NCI-H1436 treated with DMSO at 0.1 percent for 48 hours (cell line): Measurements from ENCODE around the gene TTC33.
"Not testable (repeated sequence)": the region's sequence is repeated elsewhere in the genome, so short reads cannot be mapped to it uniquely, and the experiment has no call there.

ENCODE experiments used
- DNase-seq: peaks from one replicate; lab custom pipeline; 2025; lab: John Stamatoyannopoulos, UW

The TTC33 gene

DNA sequence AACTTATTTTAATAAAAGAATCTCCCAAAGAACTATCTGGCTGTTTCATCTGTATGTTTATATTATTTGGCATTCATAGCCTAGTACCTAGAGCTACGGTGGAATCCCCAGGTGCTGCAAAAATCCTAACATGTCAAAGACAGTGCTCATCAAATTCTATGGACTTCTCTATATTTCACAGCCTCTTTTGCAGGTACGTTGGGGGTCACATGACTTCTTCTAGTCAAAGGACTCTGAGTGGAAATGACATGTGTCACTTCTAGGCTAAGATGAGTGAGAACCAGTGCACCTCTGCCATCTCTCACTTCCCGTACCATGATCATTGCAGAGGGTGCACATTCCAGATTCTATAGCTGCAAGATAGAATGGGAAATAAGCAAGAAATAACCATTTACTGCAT lies 148.6 kb downstream of the TTC33 start:
- DNase-seq = no peak

DNA sequence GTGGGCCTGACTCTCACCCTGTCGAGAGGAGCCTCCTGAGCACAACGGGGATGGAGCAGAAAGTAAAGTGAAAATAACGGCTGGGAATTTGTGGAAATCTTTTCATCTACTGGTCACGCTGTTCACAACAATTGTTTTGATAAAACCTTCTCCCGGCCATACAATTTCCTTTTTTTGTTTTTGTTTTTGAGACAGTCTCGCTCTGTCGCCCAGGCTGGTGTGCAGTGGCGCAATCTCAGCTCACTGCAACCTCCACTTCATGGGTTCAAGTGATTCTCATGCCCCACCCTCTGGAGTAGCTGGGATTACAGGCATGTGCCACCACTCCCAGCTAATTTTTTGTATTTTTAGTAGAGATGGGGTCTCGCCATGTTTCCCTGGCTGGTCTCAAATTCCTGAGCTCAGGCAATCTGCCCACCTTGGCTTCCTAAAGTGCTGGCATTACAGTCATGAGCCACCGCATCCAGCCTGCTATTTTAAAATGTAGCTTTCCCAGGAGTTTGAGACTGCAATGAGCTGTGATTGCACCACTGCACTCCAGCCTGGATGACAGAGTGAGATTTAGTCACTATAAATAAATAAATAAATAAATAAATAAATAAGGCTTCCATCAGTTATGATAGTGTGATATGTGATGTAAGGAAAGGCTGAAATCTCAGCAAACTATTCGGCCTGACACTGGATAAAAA lies 149.5 kb downstream of the TTC33 start:
- DNase-seq = no peak

DNA sequence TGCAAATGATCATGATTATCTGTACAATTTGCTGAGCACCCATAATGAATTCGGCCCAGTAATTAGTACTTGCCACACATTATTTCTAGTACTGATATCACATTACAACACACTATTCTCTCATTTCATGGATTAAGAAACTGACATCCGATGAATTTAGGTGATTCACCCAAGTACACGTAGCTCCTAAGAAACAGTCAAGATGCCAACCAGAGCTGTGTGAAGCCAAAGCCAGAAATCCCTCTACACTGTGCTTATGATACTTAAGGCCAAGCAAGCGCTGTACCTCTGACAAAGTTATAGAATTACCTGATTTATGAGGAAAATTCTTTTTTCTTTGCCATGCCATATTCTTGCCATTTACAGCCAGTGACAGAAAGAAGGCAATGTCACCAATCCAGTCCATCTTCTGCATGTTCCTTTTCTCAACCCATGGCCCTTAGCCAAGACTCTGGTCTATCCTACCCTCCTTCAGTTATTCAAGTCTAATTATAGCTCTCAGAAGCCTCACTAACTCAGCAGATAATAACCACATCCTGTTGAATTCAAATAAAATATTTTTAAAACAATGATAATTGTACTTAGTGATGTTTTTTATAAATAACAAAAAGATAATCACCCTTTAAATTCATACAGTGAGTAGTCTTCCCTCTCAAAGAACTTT lies 150.3 kb downstream of the TTC33 start:
- DNase-seq = no peak

DNA sequence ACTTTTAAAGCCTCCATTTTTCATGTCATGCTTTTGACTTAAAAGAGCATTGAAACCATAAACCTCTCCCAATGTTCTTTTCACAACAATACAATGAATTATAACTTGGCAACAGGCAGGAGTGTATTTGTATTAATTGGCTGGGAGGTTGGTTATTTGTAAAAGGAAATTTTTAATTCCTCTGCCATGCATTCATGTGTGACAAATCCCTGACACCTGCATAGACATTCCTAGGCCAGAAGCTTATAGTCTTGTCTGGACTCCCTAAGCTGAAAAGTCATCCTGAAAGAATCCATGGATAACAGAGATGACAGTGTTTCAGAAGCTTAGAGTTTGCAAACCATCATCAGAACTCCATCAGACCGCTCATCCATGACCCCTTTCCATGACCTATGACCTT lies 152.4 kb downstream of the TTC33 start:
- no peak for DNase-seq

DNA sequence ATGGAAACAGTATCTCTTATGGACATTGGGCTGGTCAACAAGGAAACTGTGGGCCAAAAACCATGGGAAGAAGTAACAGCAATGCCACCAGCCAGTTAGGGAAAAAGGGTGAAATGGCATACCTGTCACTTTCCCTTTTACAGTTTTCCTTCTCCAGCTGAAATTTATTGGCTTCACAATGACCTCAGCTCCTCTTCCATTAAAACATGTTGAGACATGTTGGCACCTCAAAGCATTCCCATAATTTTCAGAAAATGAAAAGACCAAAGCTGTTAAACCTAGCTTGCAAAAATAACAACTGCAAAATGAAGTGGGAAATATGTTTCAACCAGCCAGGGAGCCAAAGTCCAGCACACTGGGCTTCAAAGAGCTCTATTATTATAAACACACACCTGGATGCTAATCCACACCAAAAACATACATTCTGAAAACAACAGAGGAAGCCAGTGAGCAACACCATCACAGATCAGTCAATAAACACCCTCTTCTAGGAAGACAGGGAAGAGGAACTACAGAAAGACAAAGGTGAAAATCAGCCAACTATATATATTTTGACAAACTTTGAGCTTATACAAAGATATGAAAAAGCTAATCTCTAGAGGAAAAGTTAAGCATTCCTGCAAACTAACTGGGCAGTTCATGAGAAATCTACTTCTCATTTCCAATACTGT lies 154.4 kb downstream of the TTC33 start:
- DNase-seq = no peak

DNA sequence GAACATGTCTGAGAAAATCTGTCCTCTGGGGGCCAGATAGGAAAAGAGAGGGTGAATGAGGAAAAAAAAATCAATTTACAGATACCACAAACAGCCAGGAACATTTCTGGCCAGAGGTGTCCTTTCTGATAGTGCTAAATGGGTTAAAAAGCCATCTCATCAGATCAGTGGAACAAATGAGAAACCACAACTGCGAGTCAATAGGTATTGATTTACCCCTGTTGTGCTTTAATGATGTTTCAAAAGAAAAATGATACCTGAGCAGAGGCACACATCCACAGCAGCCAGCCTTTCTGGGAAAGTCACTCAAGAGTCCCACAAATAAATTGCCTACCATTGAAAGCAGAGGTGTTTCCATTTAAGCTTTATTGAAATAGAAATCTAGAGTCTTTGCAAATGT lies 155.4 kb downstream of the TTC33 start:
- no peak for DNase-seq

DNA sequence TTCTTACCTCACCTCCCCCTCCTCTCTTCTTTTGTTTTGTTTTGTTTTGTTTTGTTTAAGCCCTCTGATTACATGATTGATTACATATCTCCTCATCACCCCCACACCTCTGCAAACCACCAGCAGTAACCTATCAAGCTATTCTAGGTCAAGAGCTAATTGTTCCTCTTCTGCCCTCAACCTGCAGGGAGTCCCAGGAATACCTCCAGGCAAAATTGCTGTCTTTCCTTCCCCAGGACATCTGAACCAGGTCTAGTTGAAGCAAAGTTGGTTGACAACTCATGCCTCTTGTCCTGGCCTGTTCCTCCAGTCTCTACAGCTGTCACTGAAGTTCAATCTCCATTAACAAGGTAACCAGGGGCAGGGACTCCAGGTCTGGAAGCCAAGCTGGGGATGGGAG lies 156.1 kb downstream of the TTC33 start:
- no peak for DNase-seq

DNA sequence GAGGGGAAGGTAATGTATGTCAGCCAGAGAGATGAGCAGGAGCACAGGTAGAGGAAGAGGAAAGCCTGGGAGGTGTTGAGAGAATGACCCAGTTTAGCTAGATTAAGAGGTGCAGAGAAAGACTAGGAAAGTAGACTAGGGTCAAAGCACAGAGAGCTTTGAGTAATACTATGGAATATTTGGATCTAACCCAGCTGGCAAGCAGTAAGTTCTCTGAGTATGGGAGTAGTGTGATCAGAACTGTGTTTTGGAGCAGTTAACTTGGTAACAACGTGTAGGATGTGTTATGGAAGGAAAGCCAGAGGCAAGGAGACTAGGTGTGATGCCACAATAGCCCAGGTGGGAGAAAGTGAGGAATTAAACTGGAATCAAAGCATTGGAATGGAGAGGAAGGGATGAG lies 160.9 kb downstream of the TTC33 start:
- no peak for DNase-seq

DNA sequence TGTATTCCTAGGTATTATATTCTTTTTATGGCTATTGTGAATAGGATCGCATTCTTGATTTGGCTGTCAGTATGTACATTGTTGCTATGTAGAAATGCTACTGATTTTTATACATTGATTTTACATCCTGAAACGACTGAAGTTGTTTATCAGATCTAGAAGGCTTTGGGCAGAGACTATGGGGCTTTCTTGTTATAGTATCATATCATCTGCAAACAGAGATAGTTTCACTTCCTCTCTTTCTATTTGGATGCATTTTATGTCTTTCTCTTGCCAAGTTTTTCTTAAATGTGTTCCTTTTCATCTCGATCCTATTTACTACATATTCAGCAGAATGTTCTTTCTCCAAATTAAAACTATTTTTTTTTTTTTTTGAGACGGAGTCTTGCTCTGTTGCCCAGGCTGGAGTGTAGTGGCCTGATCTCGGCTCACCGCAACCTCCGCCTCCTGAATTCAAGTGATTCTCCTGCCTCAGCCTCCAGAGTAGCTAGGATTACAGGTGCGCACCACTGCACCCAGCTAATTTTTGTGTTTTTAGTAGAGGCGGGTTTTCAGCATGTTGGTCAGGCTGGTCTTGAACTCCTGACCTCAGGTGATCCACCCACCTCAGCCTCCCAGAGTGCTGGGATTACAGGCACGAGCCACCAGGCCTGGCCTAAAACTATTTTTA lies 163.9 kb downstream of the TTC33 start:
- DNase-seq = not testable (repeated sequence)

DNA sequence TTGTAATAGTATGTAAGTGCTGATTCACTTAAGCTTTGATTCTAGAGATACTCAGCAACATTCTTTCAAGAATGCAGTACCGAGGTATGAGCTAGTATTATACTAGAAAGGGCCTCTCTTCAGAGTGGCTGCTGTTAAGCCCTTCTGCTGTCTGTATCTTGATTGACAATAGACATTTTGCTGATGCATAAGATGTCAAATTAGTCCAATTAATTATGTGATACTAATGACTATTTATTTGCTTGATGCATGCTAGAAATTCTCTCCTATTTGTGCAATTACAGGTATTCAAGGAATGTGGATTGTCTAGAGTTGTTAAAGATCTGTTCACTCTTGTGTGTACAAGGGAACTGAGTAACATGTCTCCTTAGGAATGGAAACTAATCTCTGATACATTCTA lies 168.4 kb downstream of the TTC33 start:
- DNase-seq = no peak

DNA sequence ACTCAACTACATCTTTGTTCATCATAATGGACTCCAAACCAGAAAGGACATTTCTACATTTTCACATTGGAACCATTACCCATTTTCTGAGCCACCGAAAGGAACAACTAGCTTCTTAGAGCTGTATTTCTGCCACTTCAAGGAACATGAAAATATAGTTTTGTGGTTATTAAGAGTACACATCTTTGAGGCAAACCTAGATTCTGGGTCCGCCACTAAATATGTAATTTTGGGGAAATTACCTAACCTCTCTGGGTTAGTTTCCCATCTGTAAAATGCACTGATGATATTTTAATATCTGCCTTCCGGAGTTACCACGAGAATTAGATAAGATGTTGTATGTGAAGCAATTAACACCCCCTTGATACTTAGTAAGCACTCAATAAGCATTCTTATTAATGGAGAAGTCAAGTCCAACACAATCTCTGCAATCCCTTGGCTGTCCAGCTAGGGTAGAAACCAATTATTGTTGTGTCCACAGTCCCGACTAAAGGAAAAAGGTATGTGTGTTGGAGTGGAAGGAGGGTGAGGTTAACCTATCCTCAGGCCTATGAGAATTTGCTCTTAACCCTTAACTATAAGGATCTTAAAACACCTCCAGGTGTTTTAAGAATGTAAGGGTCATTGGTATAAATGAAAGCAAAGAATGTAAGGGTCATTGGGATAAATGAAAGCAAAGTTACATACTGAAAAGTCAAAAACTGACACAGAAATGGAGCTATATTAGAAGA lies 170.1 kb downstream of the TTC33 start:
- no peak for DNase-seq

DNA sequence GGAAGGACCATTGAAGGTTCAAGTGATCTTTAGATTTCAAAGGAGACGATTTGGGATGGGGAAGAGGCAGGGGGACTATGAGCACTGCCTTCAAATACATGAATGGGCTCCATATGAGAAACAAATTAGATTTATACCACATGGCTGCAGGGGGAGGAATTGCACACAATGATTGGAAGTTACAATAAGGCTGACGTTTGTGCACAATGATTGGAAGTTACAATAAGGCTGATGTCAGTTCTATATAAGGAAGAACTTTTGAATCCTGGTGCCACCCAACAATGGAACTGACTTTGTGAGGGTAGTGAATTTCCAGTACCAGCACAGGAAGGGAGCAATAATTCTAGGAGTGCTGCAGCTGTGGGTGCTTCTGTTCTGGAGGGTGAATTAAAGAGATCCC lies 171.7 kb downstream of the TTC33 start:
- no peak for DNase-seq

DNA sequence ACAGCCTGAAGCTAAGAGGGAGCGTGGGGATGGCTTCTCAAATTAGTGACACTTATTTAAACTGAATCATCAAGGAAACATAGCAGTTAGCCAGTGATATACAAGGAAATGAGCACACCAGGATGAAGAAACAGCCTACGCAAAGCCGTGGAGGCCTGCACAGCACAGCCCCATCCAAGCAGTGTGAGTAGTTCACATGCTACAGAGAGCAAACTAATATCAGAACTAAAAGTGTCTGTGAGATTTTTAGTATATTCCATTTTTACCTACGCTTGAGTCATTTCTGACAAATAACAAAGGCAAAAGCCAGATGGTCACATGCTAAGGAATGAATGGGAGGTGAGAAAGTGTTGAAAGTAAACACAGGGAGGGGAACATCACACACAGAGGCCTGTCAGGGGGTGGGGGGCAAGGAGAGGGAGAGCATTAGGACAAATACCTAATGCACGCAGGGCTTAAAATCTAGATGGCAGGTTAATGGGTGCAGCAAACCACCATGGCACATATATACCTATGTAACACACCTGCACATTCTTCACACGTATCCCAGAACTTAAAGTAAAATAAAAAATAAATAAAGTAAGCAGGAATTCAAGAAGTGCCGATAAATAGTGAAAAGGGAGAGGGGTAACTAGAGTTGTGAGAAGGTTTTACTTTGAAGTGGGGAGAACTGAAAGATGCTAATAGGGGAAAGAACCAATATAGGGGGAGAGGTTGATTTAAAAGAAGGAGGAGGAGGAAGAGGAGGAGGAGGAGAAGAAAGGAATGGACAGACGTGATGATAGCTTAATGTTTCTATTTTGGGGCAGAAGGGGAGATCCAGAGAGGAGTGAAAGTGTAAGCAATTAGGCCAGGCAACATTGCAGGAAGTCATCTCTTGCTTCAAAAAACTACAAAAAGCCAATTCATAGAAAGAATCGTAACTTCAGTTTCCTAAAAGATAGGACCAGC lies 177.0 kb downstream of the TTC33 start:
- no peak for DNase-seq

DNA sequence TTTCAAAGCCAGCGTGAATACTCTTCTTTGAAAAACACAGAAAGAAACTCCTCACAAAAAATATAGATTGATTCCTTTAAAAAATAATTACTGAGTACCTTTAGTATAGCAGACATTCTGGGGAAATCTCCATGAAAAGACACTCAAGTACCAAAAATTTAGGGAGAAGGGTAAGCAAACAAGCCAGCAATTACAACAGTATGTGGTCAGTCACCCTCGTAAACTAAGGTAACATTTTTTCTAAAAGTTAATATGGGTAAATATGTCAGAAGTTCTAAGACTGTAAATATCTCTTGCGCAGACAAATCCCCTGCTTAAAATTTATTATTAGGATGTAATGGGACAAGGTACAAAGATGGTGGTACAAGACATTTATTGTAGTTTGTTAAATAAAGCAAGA lies 178.0 kb downstream of the TTC33 start:
- DNase-seq = no peak

DNA sequence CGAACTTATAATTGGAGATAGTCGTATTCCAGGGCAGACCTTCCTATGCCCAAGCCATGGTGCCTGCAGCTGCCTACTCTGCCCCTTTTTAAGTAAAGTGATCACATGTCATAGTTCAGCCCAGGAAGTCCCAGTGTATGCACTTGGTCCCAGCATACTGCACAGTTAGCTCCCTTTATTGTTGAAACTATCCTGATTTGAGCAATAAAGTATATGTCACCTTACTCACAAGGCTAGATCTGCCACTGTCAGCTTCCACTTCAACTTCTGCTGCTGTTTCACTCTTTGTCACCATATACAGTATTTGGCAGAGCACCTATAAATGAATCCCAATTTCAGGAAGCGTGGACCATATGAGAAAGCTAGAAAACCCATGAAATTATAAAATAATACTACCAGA lies 179.8 kb downstream of the TTC33 start:
- no peak for DNase-seq

DNA sequence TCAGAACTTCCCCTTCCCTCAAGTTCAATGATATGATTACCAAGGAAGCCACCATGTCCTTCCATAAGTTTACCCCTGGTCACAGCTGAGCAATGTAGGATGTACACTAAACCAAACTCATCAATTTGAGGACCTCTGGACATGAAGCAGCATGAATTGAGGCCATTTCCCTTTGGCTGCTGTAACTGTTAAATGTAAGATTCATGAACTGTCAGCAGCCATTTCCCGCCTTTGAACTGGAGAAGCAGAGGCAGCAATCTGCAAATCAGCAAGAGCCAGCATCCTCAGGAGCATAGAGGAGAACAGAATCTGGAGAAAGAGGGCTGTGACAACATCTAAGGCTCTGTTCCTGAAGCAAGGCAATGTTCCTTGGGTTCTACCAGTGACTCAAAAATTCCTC lies 180.3 kb downstream of the TTC33 start:
- no peak for DNase-seq

DNA sequence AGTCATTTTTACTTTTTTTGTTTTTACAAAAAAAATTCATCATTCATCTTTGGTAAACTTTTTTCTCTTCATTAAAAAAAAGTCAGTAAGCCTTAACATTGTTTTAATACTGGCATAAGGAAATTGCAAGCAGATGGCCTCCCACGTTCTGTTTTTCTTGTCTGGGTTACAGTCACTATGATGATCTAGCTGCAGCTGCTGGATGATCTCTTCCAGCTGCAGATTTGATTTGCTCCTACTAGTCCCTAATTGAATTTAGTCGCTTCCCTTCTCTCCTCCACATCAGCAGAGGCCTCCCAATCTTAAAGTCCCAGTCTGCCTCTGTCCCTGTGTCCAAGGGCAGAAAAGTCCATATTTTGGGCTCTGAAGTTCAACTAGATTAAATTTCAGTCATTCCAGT lies 182.8 kb downstream of the TTC33 start:
- DNase-seq = no peak

DNA sequence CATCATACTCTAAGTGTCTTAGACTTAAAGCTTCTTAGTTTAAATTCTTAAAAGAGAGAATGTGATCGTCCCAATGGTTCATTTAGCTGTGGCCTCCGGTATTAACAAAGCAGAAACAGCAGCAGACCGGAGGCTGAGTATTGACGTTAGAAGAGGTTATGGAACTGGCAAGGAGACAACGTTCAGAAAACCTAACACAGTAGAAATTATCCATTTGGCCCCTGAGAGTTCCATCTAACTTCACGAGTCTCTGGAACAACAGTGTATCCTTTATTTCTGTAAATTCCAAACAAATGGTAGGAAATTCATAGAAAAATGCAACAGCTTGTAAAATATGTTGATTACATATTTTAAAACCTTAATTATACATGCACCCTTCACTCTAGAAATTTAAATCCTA lies 183.4 kb downstream of the TTC33 start:
- no peak for DNase-seq

DNA sequence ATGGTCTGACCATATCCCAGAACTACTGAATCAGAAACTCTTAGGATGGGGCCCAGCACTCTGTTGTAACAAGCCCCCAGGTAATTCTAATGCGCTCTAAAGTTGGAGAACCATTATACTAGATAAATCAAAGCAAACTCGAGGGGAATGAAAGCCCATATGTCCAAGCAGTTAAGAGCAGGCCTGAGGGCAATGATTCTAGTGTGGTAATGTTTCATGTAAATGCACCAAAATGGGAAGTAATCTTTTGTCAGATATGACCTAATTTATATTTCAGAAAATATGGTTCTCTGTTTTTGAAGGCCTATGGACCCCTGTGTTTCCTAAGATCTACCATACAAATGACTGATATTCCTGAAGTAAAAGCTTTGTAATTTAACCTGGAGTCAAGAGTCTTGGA lies 184.0 kb downstream of the TTC33 start:
- DNase-seq = no peak

DNA sequence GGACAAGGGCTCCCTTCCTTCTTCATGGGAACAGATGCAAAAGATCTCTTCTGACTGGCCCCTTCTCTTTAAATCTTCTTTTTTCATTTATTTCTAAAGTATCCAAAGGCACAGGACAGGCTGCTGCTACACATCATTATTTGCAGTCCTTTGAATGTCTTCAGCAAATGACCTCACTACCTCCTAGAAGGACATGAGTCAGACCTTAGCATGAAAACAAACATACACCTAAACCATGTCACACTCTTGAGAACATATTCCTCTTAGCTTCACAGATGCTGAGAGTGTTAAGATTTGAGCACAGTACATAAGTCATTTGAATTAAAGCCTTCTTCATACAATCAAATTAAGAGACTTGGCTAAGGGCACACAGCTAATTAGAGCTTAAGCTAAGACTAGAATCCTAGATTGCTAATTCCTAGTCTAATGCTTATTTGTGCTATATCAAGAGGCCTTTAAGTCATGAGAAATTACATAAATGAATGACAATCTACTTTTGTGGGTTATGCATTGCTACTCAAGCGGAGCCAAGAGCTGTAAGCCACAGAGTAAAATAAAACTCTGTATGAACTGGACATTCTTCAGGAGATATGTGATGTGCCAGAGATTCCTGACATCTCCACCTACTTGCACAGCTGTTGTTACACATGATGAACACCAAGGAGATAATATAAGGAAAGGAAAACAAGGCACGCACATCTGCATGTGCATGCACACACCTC lies 185.2 kb downstream of the TTC33 start:
- DNase-seq = no peak
